DND-41 (cell line): Measurements from ENCODE around the gene NOX5.

Experiments used
- CTCF ChIP-seq: IDR thresholded peaks from 2 replicates; pipeline ENCODE4 v1.5.1; 2012; ENCODE audit warnings: borderline replicate concordance, low read length, moderate library complexity, mild to moderate bottlenecking; ENCODE audit not compliant: poor library complexity, severe bottlenecking; ENCODE audit errors: extremely low read depth
- EZH2 ChIP-seq: IDR thresholded peaks from 3 replicates; pipeline ENCODE4 v1.6.1; 2012; ENCODE audit warnings: borderline replicate concordance, low read depth, mild to moderate bottlenecking, moderate library complexity, low read length, inconsistent platforms; ENCODE audit not compliant: severe bottlenecking

GRCh38 chr15:69032703-69033373 lies 18.3 kb downstream of the NOX5 start:
- no peak for TF ChIP-seq CTCF
- TF ChIP-seq EZH2 = no peak
